Measurements from ENCODE around the gene PDE1A.

PDE1A gene

DNA sequence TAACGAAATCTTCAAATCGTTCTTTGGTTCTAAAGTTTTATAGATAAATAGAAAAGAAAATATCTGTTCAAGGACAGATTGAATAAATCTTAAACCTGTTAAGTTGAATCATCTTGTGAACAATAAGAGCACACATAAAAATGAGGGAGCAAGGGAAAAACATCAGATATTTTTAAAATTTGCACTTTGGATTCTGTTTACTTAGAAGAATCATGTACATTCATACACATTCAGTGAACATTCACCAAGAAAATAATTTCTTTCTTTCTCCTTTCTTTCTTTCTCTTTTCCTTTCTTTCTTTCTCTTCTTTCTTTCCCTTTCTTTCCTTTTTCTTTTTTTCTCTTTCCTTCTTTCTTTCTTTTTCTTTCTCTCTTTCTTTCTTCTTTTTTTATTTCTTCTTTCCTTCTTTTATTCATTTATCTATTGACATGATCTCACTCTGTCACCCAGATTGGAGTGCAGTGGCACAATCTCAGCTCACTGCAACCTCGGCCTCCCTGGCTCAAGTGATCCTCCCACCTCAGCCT lies 164.9 kb downstream of the PDE1A start:
- DNase-seq: no peak

GRCh38 chr2:182259629-182260150 lies 167.1 kb downstream of the PDE1A start:
- no peak for DNase-seq

DNA sequence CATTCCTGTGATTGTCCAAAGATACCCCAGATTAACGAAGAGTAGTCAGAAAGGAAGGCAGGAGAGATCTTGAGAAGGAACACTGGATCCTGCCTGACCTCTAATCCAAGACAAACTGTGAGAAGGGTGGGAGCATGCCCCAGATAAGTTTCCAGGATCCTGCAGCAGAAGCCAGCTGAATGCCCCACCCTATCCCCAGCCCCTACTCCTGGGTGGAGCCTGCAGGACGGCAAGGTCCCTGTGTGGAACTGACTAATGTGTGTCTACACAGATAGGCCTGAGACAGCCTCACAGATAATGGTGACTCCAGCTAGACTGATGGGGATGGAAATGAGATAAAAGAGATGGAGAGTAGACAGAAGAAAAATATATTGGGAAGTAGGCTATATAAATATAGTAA lies 174.3 kb downstream of the PDE1A start:
- DNase-seq: no peak

DNA sequence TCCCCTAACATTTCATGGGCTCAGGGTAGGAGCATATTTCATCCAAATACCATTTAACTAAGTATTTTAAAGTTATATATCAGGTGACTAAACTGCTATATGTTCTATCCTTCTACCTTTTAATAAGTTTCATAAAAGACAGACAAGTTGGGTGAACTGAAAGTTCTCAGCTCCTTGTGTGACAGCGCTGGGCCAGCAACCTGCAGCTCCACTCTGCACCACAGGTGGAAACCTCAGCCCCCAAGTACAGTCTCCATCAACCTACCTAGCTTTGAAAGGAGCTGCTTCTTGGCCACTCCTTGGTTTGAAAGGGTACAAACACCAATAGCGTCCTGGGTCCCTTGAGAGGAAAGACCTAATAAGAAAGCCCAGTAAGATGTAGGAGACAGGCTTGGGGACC lies 177.9 kb downstream of the PDE1A start:
- DNase-seq: no peak

DNA sequence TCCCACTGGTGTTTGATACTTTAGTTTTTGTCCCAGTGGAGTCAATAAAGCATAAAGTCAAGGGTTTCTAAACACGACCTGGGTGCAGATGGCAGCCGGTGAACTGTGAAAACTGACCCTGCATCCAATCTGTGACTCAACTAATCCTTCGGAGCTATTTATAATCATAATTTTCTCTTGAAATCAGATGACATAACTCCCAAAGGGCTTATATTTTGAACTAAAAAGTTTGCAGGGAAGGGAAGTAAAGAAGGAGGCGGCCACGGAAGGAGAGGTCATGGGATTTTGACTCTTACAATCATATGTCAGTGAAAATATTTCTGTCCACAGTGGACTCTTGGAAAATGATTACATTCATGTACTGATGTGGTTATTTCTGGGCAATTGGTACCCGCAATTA lies 178.5 kb downstream of the PDE1A start:
- DNase-seq: no peak

DNA sequence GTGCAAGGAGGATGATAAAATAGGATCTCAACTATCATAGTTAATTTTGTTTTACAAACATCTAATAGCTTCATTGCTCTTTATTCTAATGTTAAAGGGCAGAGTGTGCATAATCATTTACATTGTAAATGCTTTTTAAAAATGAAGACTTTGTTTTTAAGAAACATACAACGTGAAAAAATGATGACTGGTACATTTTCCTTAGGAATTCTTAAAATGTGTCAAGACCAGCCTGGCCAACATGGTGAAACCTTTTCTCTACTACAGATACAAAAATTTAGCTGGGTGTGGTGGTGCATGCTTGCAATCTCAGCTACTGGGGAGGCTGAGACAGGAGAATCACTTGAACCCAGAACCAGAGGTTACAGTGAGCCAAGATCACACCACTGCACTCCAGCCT lies 179.0 kb downstream of the PDE1A start:
- no peak for DNase-seq

DNA sequence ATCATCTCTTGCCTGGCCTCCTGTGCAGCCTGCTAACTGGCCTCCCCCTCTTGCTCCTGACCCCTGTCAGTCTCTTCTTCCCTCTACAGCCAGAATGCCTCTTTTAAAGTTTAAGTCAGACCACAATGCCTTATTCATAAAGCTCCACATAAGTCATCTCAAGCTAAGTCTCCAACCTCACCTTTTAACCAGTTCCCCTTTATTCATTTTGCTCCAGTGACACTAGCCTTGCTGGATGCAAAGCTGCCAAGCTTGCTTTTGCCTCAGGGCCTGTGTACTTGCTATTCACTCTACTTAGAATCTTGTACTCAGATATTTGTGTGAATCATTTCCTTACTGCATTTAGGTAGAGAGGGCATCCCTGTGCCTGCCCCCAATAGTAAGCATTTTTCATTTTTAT lies 180.9 kb downstream of the PDE1A start:
- DNase-seq: no peak

DNA sequence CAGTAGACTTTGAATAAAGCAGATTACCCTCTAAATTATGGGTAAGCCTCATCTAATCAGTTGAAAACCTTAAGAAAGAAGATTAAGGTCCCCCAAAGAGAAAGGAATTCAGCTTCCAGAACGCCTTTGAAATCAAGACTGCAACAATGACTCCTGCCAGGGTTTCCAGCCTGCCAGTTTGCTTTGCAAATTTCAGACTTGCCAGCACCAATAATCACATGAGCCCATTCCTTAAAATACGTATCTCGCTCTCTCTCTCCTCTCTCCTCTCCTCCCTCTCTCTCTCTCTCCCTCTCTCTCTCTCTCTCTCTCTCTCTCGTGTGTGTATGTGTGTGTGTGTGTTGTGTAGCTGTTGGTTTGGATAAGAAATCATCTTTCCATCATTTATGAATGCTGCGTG lies 184.2 kb downstream of the PDE1A start:
- no peak for DNase-seq

DNA sequence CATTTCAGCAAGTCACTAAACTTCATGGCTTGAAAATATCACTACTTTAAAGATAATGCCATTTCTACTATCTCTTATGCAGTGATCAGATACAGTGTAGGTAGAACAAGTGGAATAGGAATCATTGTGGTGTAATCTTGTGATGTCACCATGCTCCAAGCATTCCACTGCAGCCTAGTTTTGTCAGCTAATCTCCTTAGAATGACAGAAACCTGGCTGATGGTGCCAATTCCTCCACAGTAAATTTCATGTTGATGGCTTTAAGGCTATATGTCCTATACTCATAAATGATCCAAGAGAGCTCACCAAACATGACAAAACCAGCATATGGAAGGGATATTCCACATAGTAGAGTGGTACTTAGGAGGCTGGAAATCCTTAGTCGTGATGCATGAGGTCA lies 184.9 kb downstream of the PDE1A start:
- no peak for DNase-seq

DNA sequence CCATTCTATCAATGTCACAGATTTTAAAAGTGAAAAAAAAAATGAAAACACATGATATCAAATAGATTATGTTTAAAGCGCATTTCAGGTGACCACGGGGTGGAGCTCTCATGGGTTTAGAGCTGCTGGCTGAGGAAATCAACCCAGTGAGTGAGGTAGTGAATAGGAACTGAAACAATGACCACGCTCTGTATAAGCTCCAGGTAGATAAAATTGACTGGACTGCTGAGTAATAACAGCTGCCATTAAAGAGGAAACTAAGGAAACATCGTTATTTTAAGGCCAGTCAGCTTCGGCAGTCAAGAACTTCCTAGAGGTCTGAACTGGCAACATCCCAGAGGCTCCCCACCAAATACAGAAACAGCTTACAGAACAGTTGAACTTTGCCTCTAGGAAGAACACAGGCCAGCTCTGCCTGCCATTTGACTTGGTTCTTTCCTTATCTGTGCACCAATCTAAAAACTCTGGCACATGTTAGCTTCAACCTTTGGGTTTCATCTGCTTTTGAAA lies 185.9 kb downstream of the PDE1A start:
- DNase-seq: peak; percentile 13

DNA sequence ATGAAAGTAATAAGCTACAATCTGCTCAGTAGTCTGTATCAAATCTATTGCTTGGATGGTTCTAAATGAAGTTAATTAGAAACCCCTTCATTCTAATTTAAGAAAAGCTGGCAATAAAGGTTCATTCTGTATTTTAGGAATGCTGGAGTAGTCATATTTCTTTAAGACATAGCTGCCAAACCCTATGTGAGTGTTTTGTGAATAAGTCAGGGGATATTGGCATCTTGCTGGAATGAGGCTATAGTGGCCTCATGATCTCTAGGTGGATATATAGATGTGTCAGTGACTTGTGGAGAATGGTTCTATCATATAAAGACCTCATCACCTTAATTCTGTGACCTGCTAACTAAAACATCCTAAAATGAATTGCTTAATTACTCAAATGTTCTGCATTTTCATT lies 196.3 kb downstream of the PDE1A start:
- DNase-seq: no peak

- DNase-seq: no peak
These were observed 197.5 kb downstream of the PDE1A start for GRCh38 chr2:182229297-182229696.

DNA sequence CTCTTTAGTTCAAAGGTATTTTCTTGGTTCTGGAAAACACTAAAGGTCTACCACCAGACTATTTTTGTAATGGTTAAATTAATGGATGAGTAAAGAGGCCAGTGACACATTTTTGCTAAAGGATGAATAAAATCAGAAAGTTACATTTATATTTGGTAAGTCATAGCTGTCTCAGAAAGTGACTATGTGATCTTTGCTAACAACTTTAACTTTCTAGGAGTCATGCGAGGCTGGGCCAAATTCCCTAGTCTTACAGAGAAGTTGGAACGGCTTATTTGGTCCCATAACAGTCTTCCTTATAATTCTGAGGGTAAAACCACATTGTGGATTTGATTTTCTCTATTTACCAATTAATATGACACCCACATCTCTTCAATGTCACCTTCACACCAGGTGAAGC lies 198.1 kb downstream of the PDE1A start:
- DNase-seq: no peak

DNA sequence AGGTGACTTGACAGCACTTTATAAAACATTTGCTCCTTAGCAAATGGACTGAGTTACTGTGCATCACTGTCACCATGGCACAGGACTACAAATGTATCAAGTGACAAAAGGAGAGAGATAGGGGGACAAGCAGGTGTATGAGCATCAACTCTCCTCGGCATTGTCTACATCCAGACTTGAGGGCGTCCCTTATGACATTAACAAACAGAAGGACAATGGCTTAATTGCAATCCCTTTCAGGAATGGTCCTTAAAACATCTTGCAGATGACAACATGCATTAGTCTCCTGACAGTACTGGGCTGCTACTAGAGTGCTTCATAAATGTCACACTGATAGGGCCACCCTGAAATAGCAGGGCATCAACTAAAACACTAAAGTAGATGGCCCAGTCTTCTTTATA lies 198.8 kb downstream of the PDE1A start:
- peak; percentile 85 for DNase-seq

DNA sequence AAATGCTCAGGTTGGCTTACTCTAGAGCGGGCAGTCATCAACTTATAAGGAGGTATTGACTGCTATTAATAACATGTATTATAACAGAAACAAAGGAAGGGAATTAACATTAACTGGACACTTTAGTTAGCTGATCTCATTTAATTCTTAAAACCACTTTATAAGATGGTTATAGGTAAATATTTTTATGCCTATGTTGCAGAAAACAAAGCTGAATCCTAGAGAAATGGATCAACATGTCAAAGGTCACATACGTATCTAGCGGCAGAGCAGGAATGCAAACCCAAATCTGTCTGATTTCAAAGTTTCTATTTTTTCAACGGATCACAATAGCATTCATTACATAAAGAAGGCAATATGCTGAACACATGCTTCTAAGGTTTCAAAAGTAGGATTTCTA lies 200.0 kb downstream of the PDE1A start:
- DNase-seq: no peak

GRCh38 chr2:182224669-182225068 lies 202.2 kb downstream of the PDE1A start:
- DNase-seq: no peak

DNA sequence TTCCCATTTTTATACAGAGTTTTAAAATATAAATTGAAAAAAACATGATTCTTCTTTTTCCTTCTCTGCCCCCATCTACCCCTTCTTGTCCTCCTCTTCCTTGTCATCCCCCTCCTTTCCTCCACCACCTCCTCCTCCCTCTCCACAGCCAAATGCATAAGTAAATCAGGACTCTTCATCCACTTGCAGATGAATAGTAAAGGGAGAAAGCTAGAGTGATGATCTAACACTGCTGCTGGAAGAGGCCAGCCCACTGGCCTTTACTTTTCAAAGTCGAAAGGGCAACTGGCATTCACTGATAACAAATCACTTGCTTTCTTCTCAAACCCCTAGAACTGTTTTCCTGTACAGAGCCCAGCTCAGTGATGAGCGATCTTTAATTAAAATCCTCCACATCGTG lies 205.8 kb downstream of the PDE1A start:
- no peak for DNase-seq

DNA sequence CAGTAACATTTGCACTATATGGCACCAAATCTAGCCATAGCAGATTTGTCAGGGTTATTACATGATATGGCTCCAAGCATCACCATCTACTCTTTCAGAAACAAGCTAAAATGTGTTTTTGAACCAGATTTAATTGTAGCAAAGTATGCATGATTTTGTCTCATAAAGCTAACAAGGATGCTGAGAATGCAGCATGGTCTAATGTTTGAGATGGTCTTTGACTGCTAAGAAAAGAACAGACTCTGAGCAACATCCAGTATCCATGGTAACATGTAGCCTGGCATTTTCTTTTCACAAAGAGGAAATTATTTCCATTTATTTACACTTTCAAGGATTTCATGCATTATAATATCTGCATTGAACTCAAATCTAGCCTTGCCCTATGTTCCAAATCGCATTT lies 206.5 kb downstream of the PDE1A start:
- DNase-seq: no peak

GRCh38 chr2:182210669-182211068 lies 216.2 kb downstream of the PDE1A start:
- no peak for DNase-seq

GRCh38 chr2:182208421-182208820 lies 218.4 kb downstream of the PDE1A start:
- DNase-seq: no peak

GRCh38 chr2:182207049-182207746 lies 219.6 kb downstream of the PDE1A start:
- DNase-seq: no peak

DNA sequence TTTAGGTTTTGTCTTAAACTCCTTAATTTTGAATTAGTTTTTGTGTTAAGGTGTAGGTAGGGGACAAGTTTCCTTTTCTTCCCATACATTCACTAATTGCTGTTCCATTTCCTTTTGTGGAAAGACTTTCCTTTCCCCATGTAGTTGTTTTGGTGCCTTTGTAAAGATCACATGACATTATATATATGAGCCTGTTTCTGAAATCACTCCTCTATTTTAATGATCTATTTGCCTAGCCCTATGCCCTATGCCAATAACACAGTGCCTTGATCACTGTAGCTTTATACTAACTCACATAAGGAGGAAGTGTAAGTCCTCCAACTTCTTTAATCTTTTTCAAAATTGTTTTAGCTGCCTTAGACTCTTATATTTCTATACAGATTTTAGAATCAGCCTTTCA lies 229.3 kb downstream of the PDE1A start:
- no peak for DNase-seq

GRCh38 chr2:182193291-182193690 lies 233.5 kb downstream of the PDE1A start:
- DNase-seq: no peak

DNA sequence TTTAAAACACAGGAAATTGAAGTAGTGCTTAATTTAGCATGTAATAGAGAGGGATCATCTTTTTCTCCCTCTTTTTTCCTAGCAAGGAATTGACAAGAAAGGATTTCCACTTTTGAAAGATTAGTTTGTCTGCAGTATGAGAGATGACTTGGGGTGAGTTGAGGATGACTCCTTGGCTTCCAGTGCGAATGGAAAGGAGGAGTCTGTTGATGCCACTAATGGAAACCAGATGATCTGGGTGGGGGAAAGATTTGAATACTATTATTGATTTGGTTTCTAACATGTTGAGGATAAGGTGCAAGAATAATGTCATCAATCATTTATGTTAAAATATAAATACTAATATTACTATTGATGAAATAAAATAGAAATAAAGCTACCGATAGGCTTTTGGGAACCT lies 235.8 kb downstream of the PDE1A start:
- DNase-seq: no peak

DNA sequence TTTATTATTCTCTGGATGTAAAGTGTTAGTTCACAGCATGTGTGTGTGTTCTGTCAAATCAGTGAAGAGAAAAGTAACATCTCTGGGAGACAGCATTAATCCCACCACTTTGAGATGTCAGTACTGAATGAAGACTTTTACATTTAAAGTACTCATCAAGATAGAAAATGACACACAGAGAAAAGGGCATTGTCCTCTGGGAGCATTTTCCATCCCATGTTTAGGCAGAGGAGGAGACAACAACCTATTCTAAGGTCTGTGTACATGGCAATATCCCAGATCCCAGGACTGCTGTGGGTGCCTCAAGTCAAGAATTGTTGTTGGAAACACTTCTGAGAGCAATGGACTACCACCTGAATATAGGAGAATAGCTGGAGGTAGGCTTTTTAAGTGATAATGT lies 239.7 kb downstream of the PDE1A start:
- no peak for DNase-seq
